ENCODE measurements around the gene CCDC71L. TPM values are rescaled to one million over a fixed set of nuclear protein-coding genes. Genes with fewer than 3 reads are reported as not detected.

Gene CCDC71L
- total RNA-seq, 4 donors from 2014 or later = 3.0 to 13.4 (median 8.3) TPM

DNA sequence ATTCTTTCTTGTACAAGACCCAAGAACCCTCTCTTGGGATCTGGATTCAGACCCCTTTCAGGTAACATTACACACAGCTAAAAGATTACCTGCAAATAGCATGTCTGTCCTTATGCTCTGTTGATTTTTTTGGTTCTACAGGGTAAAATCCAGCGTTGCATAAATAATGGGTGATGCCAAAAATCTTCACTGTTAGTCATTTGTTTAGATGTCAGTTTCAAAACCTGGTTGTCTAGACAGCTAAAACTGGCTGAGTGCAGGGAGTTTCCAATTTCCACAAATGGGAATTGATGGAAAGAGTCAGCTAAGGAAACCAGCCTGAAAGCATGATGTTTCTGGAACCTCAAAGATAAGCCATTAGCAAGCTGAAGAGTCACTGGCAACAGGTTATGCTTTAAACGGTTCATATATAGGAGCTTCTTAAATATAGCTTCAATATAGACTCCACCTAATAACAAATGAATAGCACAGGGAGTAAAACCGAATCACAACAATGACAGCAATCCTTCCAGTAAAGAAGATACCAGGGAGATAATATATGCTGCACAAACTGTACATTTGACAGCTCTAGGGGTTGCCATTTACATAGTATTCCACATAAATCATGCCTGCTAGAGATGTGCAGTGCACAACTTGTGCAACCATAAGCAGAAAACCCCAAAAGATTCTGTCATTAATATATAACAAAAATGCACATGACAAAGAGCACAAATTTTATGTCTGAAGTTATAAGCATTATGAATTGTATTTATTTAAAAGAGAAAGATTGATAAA is 20.4 kb downstream of the CCDC71L start:
- H3K4me3 ChIP-seq (ENCODE audit: low read depth, poor library complexity, severe bottlenecking) = no peak overlapping the region
- TF ChIP-seq POLR2A (IDR thresholded peaks at IDR 0.05) = no peak
- TF ChIP-seq, protein P1, sequence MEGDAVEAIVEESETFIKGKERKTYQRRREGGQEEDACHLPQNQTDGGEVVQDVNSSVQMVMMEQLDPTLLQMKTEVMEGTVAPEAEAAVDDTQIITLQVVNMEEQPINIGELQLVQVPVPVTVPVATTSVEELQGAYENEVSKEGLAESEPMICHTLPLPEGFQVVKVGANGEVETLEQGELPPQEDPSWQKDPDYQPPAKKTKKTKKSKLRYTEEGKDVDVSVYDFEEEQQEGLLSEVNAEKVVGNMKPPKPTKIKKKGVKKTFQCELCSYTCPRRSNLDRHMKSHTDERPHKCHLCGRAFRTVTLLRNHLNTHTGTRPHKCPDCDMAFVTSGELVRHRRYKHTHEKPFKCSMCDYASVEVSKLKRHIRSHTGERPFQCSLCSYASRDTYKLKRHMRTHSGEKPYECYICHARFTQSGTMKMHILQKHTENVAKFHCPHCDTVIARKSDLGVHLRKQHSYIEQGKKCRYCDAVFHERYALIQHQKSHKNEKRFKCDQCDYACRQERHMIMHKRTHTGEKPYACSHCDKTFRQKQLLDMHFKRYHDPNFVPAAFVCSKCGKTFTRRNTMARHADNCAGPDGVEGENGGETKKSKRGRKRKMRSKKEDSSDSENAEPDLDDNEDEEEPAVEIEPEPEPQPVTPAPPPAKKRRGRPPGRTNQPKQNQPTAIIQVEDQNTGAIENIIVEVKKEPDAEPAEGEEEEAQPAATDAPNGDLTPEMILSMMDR (IDR thresholded peaks at IDR 0.05) = no peak
- DNase-seq (ENCODE audit: low spot score in 2 of 2) = no peak
- 39 to 43% methylated on average over 3 of the region's 3 CpGs for WGBS, 2 donors
- intact Hi-C loops (cut with DNase I; ENCODE audit: low total_unique reads) = no loop called here

DNA sequence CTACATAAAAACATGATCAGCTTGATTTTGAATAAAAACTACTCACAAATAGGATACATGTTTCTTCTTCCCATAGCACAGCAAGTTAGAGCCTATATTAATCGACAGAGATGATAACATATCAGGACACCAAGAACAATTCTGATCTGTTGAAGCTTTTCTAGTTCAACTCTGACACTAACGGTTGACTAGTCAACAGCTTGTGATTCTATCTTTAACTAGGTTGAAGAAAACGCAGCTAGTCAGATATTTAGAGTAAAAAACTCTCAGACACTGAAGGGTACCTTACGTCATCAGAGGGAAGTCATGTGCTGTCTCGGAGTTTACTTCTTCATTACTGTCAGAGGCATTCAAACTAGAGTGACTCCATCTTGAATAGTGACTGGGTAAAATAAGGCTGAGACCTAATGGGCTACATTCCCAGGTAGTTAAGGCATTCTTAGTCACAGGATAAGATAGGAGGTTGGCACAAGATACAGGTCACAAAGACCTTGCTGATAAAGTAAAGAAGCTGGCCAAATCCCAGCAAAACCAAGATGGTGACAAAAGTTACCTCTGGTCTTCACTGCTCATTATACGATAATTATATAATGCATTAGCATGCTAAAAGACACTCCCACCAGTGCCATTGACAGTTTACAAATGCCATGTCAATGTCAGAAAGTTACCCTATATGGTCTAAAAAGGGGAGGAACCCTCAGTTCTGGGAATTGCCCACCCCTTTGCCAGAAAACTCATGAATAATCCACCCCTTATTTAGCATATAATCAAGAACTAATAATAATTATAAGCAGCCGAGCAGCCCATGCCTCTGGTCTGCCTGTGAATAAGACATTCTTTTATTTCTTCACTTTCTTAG is 21.3 kb downstream of the CCDC71L start:
- 79 to 80% methylated on average over 7 of the region's 7 CpGs for WGBS, 2 donors
- no peak for DNase-seq (ENCODE audit: low spot score in 2 of 2)
- TF ChIP-seq POLR2A (IDR thresholded peaks at IDR 0.05) = no peak
- TF ChIP-seq, protein P1 (IDR thresholded peaks at IDR 0.05) = no peak
- H3K4me3 ChIP-seq (ENCODE audit: low read depth, poor library complexity, severe bottlenecking) = no peak overlapping the region
- intact Hi-C loops (cut with DNase I; ENCODE audit: low total_unique reads) = no loop called here

DNA sequence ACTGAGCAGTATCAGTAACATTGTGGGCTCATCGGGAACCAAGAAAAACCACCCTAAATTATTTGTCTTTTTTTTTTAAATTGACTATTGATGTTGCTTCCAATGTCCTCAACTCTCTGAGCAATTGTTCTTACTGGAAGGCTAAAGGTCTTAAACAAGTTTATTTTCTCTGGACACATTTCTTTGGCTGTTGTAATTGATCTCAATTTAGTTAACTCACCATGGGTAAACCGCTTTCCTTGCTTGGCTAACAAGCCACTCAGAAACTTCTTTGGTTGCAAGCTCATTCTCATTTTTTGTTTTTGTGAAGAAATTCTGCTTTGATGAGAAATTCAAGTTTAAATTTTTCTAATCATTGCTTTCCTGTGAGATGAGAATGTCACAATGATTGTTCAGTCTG is 25.5 kb downstream of the CCDC71L start:
- intact Hi-C loops (cut with DNase I; ENCODE audit: low total_unique reads) = no loop called here
- DNase-seq (ENCODE audit: low spot score in 2 of 2) = no peak
- WGBS, 2 donors = 72 to 84% methylated on average over 2 of the region's 2 CpGs
- TF ChIP-seq, protein P1 (IDR thresholded peaks at IDR 0.05) = no peak
- TF ChIP-seq POLR2A (IDR thresholded peaks at IDR 0.05) = no peak
- H3K4me3 ChIP-seq (ENCODE audit: low read depth, poor library complexity, severe bottlenecking) = no peak overlapping the region

DNA sequence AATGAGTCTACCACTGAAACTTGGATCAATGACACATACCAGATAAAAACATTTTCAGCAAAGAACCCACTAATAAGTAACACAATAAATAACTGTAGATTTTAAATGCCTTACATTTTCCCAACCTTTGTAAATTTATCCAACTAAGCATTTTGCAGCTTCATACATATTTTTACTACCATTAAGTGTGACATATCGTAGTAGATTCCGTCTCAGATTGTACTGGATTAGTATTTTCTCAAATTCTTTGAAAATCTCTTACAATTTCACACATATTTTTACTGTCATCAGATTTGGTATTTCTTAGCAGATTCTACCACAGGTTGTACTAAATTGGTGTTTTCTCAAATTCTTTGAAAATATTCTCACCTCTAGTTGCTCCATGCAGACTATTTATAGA is 26.0 kb downstream of the CCDC71L start:
- 92 to 99% methylated on average over 2 of the region's 2 CpGs for WGBS, 2 donors
- TF ChIP-seq POLR2A (IDR thresholded peaks at IDR 0.05) = no peak
- TF ChIP-seq, protein P1 (IDR thresholded peaks at IDR 0.05) = no peak
- intact Hi-C loops (cut with DNase I; ENCODE audit: low total_unique reads) = no loop called here
- H3K4me3 ChIP-seq (ENCODE audit: low read depth, poor library complexity, severe bottlenecking) = no peak overlapping the region
- no peak for DNase-seq (ENCODE audit: low spot score in 2 of 2)

DNA sequence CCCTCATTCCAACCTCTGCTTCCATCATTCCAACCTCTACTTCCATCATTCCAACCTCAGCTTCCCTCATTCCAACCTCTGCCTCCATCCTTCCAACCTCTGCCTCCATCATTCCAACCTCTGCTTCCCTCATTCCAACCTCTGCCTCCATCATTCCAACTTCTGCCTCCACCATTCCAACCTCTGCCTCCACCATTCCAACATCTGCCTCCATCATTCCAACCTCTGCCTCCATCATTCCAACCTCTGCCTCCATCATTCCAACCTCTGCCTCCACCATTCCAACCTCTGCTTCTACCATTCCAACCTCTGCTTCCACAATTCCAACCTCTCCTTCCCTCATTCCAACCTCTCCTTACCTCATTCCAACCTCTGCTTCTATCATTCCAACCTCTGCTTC is 30.3 kb downstream of the CCDC71L start:
- DNase-seq (ENCODE audit: low spot score in 2 of 2) = no peak
- TF ChIP-seq, protein P1 (IDR thresholded peaks at IDR 0.05) = no peak
- TF ChIP-seq POLR2A (IDR thresholded peaks at IDR 0.05) = no peak
- H3K4me3 ChIP-seq (ENCODE audit: low read depth, poor library complexity, severe bottlenecking) = no peak overlapping the region
- intact Hi-C loops (cut with DNase I; ENCODE audit: low total_unique reads) = no loop called here
